ENCODE measurements around the gene AGO3. TPM values are rescaled to one million over a fixed set of nuclear protein-coding genes. Genes with fewer than 3 reads are reported as not detected.

The AGO3 gene
- total and polyA plus RNA-seq, 2 experiments from 2014 or later: 10.7 to 30.3 TPM

DNA sequence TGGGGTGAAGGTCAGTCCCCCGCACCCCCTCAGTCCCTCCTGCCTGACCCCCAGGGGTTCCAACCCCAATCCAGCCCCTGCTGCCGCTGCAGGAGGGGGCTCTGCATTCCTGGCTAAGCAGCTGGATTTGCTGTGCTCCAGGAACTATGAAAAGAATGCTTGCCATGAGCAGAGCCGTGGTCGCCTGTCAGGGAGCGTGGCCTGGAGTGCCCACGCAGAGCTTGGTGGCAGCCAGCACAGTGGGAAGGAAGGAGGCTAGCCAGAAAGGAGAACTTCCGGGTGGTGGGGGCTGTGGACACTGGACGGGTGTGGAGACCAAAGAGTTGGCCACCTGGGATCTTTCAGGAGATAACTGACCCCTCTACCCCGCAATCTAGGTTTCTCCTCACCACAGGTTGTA is 188.6 kb downstream of the AGO3 start:
- Histone ChIP-seq H3K27ac (no peak overlapping the region), H3K4me1 (ENCODE audit: low read depth) (no peaks in the 10 kb centered on the region), H3K36me3 (no peaks in the 10 kb centered on the region), H3K4me3 (no peak overlapping the region), H3K27me3 (peaks cover 29% of the 10 kb centered on the region), H3K9me3 (ENCODE audit: low read depth) (no peaks in the 10 kb centered on the region)
- peak in 1 of 2 donors; percentile 36 for DNase-seq (ENCODE audit: low read depth in 1 of 2, low spot score in 1 of 2)
- TF ChIP-seq, protein P1, sequence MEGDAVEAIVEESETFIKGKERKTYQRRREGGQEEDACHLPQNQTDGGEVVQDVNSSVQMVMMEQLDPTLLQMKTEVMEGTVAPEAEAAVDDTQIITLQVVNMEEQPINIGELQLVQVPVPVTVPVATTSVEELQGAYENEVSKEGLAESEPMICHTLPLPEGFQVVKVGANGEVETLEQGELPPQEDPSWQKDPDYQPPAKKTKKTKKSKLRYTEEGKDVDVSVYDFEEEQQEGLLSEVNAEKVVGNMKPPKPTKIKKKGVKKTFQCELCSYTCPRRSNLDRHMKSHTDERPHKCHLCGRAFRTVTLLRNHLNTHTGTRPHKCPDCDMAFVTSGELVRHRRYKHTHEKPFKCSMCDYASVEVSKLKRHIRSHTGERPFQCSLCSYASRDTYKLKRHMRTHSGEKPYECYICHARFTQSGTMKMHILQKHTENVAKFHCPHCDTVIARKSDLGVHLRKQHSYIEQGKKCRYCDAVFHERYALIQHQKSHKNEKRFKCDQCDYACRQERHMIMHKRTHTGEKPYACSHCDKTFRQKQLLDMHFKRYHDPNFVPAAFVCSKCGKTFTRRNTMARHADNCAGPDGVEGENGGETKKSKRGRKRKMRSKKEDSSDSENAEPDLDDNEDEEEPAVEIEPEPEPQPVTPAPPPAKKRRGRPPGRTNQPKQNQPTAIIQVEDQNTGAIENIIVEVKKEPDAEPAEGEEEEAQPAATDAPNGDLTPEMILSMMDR (IDR thresholded peaks at IDR 0.05; ENCODE audit: low read depth, low read length): no peak

Other genes with a start within 250 kb of the AGO3 start
- gene C1orf216, start 212.2 kb upstream of the AGO3 start, total RNA-seq: 1.3 and 1.8 TPM in 2 replicates
- gene C1orf216, start 212.2 kb upstream of the AGO3 start, polyA plus RNA-seq: 1.0 and 1.7 TPM in 2 replicates
- 4.9 and 5.1 TPM in 2 replicates for gene CLSPN, start 161.1 kb upstream of the AGO3 start, total RNA-seq
- 1.4 and 3.4 TPM in 2 replicates for gene CLSPN, start 161.1 kb upstream of the AGO3 start, polyA plus RNA-seq
- 15.1 and 21.1 TPM in 2 replicates for gene AGO4, start 123.1 kb upstream of the AGO3 start, total RNA-seq
- gene AGO4, start 123.1 kb upstream of the AGO3 start, polyA plus RNA-seq: 11.4 and 17.8 TPM in 2 replicates
- gene AGO1, start 47.9 kb upstream of the AGO3 start, total RNA-seq: 18.9 and 19.1 TPM in 2 replicates
- gene AGO1, start 47.9 kb upstream of the AGO3 start, polyA plus RNA-seq: 9.6 and 10.1 TPM in 2 replicates
- gene TEKT2, start 153.0 kb downstream of the AGO3 start, total RNA-seq: 1.8 and 3.6 TPM in 2 replicates
- gene TEKT2, start 153.0 kb downstream of the AGO3 start, polyA plus RNA-seq: 0.95 and 3.8 TPM in 2 replicates
- 68.4 and 83.3 TPM in 2 replicates for gene ADPRS, start 157.8 kb downstream of the AGO3 start, total RNA-seq
- gene ADPRS, start 157.8 kb downstream of the AGO3 start, polyA plus RNA-seq: 59.7 and 60.4 TPM in 2 replicates
- 0.11 and 0.57 TPM in 2 replicates for gene COL8A2, start 194.1 kb downstream of the AGO3 start, total RNA-seq
- 0.05 TPM in 1 of 2 replicates, not detected in the other for gene COL8A2, start 194.1 kb downstream of the AGO3 start, polyA plus RNA-seq
- gene TRAPPC3, start 218.4 kb downstream of the AGO3 start, total RNA-seq: 83.5 and 99.6 TPM in 2 replicates
- gene TRAPPC3, start 218.4 kb downstream of the AGO3 start, polyA plus RNA-seq: 119 and 125 TPM in 2 replicates
- 224 and 239 TPM in 2 replicates for gene MAP7D1, start 225.1 kb downstream of the AGO3 start, total RNA-seq
- 132 and 141 TPM in 2 replicates for gene MAP7D1, start 225.1 kb downstream of the AGO3 start, polyA plus RNA-seq